SU-DHL-6 (cell line): ENCODE results near the gene ANKRD40CL.

Experiments
- H2AFZ ChIP-seq: fragments of 200-600 bp; sonication (generic); 2 replicates; pipeline ENCODE4 v1.6.1; 2014; ENCODE audit warnings: low read depth, mild to moderate bottlenecking, moderate library complexity, mixed read lengths, antibody characterized with exemption, low read length; ENCODE audit not compliant: severe bottlenecking
- H3F3A ChIP-seq: fragments of 200-600 bp; shearing (Covaris generic); 2 replicates; pipeline ENCODE4 v1.6.0; 2016; ENCODE audit warnings: antibody characterized with exemption, mild to moderate bottlenecking; ENCODE audit not compliant: insufficient read depth
- H3K27ac ChIP-seq: fragments of 200-600 bp; sonication (generic); 2 replicates; pipeline ENCODE4 v1.5.1; 2016; ENCODE audit warnings: low read depth, mild to moderate bottlenecking, low read length, moderate library complexity, mixed read lengths
- H3K27me3 ChIP-seq: fragments of 200-600 bp; sonication (generic), shearing (Covaris generic); 2 replicates; pipeline ENCODE4 v1.6.0; 2014; ENCODE audit warnings: mild to moderate bottlenecking, low read length
- H3K36me3 ChIP-seq: fragments of 200-600 bp; sonication (generic); 2 replicates; pipeline ENCODE4 v1.6.1; 2014; ENCODE audit warnings: mild to moderate bottlenecking, low read length, mixed read lengths
- H3K4me2 ChIP-seq: fragments of 300-600, 200-600 bp; shearing (Covaris generic), sonication (generic); 2 replicates; pipeline ENCODE4 v1.6.0; 2014; ENCODE audit warnings: low read length, low read depth, mild to moderate bottlenecking; ENCODE audit not compliant: poor library complexity, severe bottlenecking
- H3K4me3 ChIP-seq: fragments of 200-600 bp; sonication (generic); 2 replicates; pipeline ENCODE4 v1.5.1; 2014; ENCODE audit warnings: antibody characterized with exemption, low read length, mild to moderate bottlenecking, mixed read lengths; ENCODE audit not compliant: insufficient read depth, poor library complexity, severe bottlenecking
- H3K79me2 ChIP-seq: fragments of 200-600 bp; sonication (generic); 2 replicates; pipeline ENCODE4 v1.6.1; 2014; ENCODE audit warnings: mild to moderate bottlenecking, low read length, moderate library complexity; ENCODE audit not compliant: insufficient read depth
- H3K9ac ChIP-seq: fragments of 200-600 bp; sonication (generic); 2 replicates; pipeline ENCODE4 v1.7.0; 2014; ENCODE audit warnings: mild to moderate bottlenecking, low read length
- H3K9me2 ChIP-seq: fragments of 200-600 bp; sonication (generic); replicated peaks from 2 replicates; pipeline ENCODE4 v1.6.1; 2014; ENCODE audit warnings: low read length; ENCODE audit not compliant: insufficient read depth
- H3K9me3 ChIP-seq: fragments of 200-600 bp; sonication (generic); 2 replicates; pipeline ENCODE4 v1.6.1; 2014; ENCODE audit warnings: low read length, mixed read lengths; ENCODE audit not compliant: insufficient read depth
- H4K20me1 ChIP-seq: fragments of 200-600 bp; sonication (generic); 2 replicates; pipeline ENCODE4 v1.6.1; 2014; ENCODE audit warnings: low read depth, mild to moderate bottlenecking, antibody characterized with exemption, low read length, moderate library complexity, mixed read lengths
- EZH2phosphoT487 ChIP-seq: fragments of 200-600 bp; sonication (generic), shearing (Covaris generic); conservative IDR thresholded peaks from 2 replicates; pipeline ENCODE4 v1.6.1; 2018; ENCODE audit warnings: mild to moderate bottlenecking, antibody characterized with exemption, low read length, moderate library complexity, mixed read lengths
- TF ChIP-seq, protein P1 (sequence below): fragments of 200-600 bp; sonication (generic); IDR thresholded peaks from one replicate; pipeline ENCODE4 v1.5.1; 2017; ENCODE audit warnings: antibody characterized with exemption, mild to moderate bottlenecking, low read length, moderate library complexity; ENCODE audit not compliant: insufficient read depth, poor library complexity, severe bottlenecking

ANKRD40CL gene

DNA sequence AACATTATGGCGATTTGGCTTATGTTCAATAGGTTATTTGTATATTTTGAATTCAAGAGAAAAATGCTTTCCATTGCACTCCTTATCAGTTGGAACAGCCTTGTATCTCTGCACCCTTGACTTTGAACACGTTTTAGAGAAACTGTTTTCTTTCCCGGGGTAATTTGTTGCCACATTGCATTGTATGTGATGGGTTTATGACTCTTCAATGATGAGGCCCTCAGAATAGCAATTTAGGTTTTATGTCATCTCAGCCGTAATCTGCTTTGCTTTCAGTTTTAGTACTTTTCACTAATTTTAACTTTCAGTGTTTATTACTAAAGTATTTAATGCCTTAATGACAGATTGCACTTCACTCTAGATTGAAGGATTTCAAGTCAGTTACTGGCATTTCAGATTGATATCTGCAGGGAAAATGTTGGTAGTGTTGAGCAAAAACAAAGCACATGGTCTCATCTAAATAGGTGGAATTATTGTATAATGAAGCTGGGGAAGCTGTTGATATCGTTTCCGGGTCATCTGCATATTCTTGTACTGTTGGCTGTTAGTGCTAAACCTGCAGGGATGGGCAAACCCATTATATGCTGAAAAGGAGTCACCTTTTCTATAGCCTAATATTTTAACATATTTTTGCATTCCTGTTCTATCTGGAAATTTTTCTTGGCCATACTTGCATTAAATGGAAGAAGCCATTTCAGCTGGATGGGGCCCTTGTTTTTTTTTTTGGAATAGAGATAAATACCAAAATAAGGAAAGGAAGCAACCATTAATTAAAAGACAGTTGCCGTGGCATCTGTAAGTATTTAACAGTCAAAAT, 45.9 kb downstream of the ANKRD40CL start:
- no peaks in the 10 kb centered on the region for H3K9me2 ChIP-seq

DNA sequence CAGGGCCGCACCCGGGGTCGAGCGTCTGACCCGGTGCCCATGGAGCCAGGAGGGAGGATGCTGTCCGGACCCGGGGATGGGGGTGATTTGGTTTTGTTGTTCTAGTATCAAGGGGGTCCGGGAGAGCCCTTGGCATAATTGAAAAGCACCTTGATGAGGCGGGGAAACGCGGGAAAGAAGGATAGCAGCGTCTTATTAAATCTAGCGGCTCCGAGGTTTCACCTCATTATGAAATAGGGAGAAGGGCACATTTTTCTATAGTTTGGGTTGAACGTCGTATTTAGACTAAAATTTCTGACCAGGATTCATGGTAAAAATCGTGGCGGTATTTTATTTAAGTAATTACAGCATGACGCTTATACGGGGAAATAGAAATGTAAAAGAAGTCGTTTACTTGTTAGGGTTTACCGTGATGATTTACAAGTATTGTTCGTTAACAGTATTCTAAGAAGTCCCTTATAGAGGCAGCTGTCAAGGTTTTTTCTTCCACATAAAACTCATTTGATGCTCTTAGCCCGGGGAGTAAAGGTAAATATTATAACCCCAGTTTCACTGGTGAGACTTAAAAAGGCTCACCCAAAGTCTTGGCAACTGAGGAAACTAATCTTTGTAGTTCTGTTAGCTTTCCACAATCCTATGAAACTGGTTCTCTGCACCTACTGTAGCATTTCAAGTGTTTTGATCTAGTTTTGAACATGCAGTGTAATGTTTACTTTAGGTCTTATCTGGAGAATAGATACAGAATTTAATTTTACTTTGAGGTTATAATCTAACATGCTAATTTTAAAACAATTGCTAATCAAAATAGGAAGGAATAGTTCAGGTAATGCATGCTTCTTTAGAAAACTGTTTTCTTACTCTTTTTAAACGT, 47.2 kb downstream of the ANKRD40CL start:
- Histone ChIP-seq H3K9me3 (no peaks in the 10 kb centered on the region), H3K4me3 (peak overlapping the region; percentile 83), H3K9me2 (no peaks in the 10 kb centered on the region), H4K20me1 (peaks cover 44% of the 10 kb centered on the region), H3K79me2 (peaks cover 58% of the 10 kb centered on the region), H3K9ac (peak overlapping the region; percentile 90), H3K27me3 (no peaks in the 10 kb centered on the region), H3K36me3 (peaks cover 9% of the 10 kb centered on the region; the same call in 1 of the 2 replicates), H3K27ac (peak overlapping the region; percentile 58), H3K4me2 (peak overlapping the region; percentile 95), H3F3A (0 out of 2 replicates have a peak, but pooled peaks cover 5% of the 10 kb centered on the region), H2AFZ (peak overlapping the region; percentile 57)
- TF ChIP-seq, protein P1, sequence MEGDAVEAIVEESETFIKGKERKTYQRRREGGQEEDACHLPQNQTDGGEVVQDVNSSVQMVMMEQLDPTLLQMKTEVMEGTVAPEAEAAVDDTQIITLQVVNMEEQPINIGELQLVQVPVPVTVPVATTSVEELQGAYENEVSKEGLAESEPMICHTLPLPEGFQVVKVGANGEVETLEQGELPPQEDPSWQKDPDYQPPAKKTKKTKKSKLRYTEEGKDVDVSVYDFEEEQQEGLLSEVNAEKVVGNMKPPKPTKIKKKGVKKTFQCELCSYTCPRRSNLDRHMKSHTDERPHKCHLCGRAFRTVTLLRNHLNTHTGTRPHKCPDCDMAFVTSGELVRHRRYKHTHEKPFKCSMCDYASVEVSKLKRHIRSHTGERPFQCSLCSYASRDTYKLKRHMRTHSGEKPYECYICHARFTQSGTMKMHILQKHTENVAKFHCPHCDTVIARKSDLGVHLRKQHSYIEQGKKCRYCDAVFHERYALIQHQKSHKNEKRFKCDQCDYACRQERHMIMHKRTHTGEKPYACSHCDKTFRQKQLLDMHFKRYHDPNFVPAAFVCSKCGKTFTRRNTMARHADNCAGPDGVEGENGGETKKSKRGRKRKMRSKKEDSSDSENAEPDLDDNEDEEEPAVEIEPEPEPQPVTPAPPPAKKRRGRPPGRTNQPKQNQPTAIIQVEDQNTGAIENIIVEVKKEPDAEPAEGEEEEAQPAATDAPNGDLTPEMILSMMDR, result no peak
- no peak for TF ChIP-seq EZH2phosphoT487

More for the DNA sequence above, 45.9 kb downstream of the ANKRD40CL start:
- Histone ChIP-seq H3K4me2 (peak overlapping the region; percentile 95), H3K4me3 (peak overlapping the region; percentile 83), H3K36me3 (peaks cover 9% of the 10 kb centered on the region; the same call in 1 of the 2 replicates), H3K27me3 (no peaks in the 10 kb centered on the region), H2AFZ (no peak overlapping the region), H3K27ac (no peak overlapping the region), H3K79me2 (peaks cover 70% of the 10 kb centered on the region), H3K9ac (peak overlapping the region; percentile 90), H4K20me1 (peaks cover 44% of the 10 kb centered on the region), H3F3A (0 out of 2 replicates have a peak, but pooled peaks cover 5% of the 10 kb centered on the region), H3K9me3 (no peaks in the 10 kb centered on the region)
- TF ChIP-seq, protein P1, result no peak
- no peak for TF ChIP-seq EZH2phosphoT487

DNA sequence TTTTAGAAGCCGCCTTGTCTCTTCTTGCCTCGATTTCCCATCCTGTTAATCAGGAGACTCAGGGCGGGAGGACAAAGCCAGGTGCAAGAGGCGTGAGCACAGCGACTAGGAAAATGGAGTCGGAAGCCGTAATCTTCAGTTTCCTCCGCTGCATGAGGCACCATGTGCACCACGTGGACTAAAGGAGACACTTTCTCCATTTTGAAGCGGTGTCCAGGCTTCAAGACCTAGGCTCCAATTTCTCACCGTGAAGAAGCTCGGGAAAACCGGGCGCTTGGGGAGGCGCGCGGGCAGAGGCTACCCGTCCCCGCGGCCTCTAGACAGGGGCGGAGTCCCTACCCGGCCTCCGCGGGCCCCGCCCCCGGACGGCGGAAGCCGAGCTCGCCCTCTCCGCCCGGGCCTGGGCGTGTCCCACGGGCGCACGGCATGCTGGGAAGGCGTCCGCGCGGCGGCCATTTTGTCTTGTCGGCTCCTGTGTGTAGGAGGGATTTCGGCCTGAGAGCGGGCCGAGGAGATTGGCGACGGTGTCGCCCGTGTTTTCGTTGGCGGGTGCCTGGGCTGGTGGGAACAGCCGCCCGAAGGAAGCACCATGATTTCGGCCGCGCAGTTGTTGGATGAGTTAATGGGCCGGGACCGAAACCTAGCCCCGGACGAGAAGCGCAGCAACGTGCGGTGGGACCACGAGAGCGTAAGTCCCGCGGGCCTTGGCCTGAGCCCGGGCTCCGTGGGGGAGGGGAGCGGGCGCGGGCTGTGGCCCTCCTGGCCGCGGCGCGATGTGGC, 48.0 kb downstream of the ANKRD40CL start, which contains the start of gene LUC7L3:
Gene LUC7L3, plus strand, starts transcription at position 460 of the 780 bp plus-strand sequence. Its CDS starts 130 bp downstream, at position 590.
- Histone ChIP-seq H4K20me1 (peaks cover 39% of the 10 kb centered on the region), H3K9ac (peak within 1 kb of the TSS; percentile 90), H3K79me2 (peaks cover 50% of the 10 kb centered on the region), H2AFZ (peak within 1 kb of the TSS; percentile 99), H3K9me3 (no peaks in the 10 kb centered on the region), H3K36me3 (peaks cover 9% of the 10 kb centered on the region; the same call in 1 of the 2 replicates), H3K9me2 (no peaks in the 10 kb centered on the region), H3K27ac (peak within 1 kb of the TSS; percentile 58), H3K27me3 (no peaks in the 10 kb centered on the region), H3K4me2 (peak within 1 kb of the TSS; percentile 95), H3K4me3 (peak within 1 kb of the TSS; percentile 83), H3F3A (0 out of 2 replicates have a peak, but pooled peaks cover 5% of the 10 kb centered on the region)
- TF ChIP-seq, protein P1, result no peak
- TF ChIP-seq EZH2phosphoT487, result no peak
